Bronchial epithelial cell (primary cell): ENCODE measurements around the gene HOXA10. TPM values are rescaled to one million over a fixed set of nuclear protein-coding genes. Genes with fewer than 3 reads are reported as not detected.

ENCODE experiments used
- DNase-seq: peaks from one replicate; pipeline ENCODE4 v3.0.0-alpha.2; 2010; ENCODE audit warnings: low read depth
- FAIRE-seq: peaks from 2 replicates; lab custom pipeline; 2011; peaks lifted over from hg19 to GRCh38; lab: Jason Lieb, UNC
- H3K27me3 ChIP-seq: 2 replicates; pipeline ENCODE4 v1.5.1; 2011; ENCODE audit warnings: low read length; ENCODE audit not compliant: control insufficient read depth, insufficient read depth
- H3K36me3 ChIP-seq: 2 replicates; pipeline ENCODE4 v1.5.1; 2011; ENCODE audit warnings: low read length; ENCODE audit not compliant: control insufficient read depth, insufficient read depth
- H3K4me3 ChIP-seq: 2 replicates; pipeline ENCODE4 v1.5.1; 2011; ENCODE audit warnings: mild to moderate bottlenecking, low read depth, low read length, control low read depth
- total RNA-seq: library from RNA; depleted of rRNA; stranded (reverse); fragments of >200 nt; gene quantifications from 2 replicates; pipeline ENCODE4 v1.2.1, GENCODE V29; 2014
- TF ChIP-seq, protein P1 (sequence below): IDR thresholded peaks from 2 replicates; pipeline ENCODE4 v1.5.1; 2011; ENCODE audit warnings: mild to moderate bottlenecking, moderate library complexity, low read length, control low read depth, inconsistent platforms; ENCODE audit not compliant: insufficient read depth, severe bottlenecking

HOXA10 gene
- total RNA-seq, 1 donor from 2014 or later: not detected

GRCh38 chr7:27198871-27199801, 25.0 kb upstream of the HOXA10 start:
- Histone ChIP-seq H3K36me3 (no peaks in the 10 kb centered on the region), H3K4me3 (no peak overlapping the region), H3K27me3 (peaks cover 65% of the 10 kb centered on the region)
- TF ChIP-seq, protein P1, sequence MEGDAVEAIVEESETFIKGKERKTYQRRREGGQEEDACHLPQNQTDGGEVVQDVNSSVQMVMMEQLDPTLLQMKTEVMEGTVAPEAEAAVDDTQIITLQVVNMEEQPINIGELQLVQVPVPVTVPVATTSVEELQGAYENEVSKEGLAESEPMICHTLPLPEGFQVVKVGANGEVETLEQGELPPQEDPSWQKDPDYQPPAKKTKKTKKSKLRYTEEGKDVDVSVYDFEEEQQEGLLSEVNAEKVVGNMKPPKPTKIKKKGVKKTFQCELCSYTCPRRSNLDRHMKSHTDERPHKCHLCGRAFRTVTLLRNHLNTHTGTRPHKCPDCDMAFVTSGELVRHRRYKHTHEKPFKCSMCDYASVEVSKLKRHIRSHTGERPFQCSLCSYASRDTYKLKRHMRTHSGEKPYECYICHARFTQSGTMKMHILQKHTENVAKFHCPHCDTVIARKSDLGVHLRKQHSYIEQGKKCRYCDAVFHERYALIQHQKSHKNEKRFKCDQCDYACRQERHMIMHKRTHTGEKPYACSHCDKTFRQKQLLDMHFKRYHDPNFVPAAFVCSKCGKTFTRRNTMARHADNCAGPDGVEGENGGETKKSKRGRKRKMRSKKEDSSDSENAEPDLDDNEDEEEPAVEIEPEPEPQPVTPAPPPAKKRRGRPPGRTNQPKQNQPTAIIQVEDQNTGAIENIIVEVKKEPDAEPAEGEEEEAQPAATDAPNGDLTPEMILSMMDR: no peak
- DNase-seq: no peak
- no peak for FAIRE-seq

DNA sequence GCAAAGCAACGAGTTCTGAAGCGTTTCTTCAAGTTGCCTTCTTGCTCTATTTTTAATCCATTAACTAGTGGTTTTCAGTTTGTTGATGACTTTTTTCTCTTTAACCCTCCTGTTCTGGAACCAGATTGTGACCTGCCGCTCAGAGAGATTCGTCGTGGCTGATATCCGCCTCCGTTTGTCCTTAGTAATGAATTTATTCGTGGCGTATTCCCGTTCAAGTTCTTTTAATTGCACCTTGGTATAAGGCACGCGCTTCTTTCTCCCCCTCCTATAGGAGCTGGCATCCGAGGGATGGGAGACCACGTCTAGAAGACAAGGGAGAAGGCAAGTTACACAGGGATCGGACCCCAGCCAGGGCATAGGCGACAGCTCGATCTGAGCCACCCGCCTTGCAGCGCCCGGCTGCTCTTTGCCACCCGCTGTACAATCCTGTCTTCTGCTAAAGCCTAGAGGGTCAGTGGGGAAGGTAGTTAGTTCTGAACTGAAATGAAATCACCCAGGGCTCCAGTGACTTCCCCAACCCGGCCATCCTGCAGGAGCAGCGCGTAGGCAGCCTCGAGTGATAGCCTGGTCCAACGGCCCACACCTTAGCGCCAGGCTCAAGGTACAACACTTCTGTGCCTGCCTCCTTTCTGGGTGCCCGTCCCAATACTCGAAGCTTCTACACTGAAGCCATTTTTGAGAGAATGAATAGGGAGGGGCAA, 24.2 kb upstream of the HOXA10 start:
- H3K27me3 ChIP-seq: peaks cover 64% of the 10 kb centered on the region
- H3K36me3 ChIP-seq: no peaks in the 10 kb centered on the region
- FAIRE-seq: no peak
- H3K4me3 ChIP-seq: no peak overlapping the region
- TF ChIP-seq, protein P1: no peak
- no peak for DNase-seq

GRCh38 chr7:27197137-27198042, 23.3 kb upstream of the HOXA10 start:
- DNase-seq (no peak), FAIRE-seq (no peak)
- TF ChIP-seq, protein P1: no peak
- Histone ChIP-seq H3K4me3 (no peak overlapping the region), H3K27me3 (peaks cover 64% of the 10 kb centered on the region), H3K36me3 (no peaks in the 10 kb centered on the region)

DNA sequence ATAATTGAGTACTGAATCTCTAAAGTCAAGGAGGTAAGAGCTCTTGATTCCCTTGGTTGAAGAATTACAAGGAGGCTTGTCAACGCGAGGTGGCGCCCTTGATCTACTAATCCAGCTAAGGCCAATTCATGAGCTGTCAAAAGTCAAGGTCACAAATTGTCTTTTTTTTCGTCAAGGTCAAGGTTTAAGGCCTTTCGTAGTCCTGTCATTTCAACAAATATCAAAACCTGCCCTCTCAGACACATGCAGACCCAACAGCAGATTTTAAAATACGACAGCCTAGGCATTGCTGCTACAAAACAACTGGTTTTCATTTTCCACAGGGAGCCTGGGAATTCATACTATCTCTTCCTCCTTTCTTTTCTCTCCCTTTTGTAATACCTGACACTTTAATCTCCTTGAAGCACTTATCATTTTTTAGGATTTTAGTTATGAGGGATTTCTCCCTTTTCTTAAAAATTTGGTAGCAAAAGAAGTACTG, 22.2 kb upstream of the HOXA10 start:
- DNase-seq: peak; percentile 60
- no peak overlapping the region for H3K4me3 ChIP-seq
- peaks cover 65% of the 10 kb centered on the region for H3K27me3 ChIP-seq
- FAIRE-seq: no peak
- H3K36me3 ChIP-seq: no peaks in the 10 kb centered on the region
- TF ChIP-seq, protein P1: peak; percentile 75

DNA sequence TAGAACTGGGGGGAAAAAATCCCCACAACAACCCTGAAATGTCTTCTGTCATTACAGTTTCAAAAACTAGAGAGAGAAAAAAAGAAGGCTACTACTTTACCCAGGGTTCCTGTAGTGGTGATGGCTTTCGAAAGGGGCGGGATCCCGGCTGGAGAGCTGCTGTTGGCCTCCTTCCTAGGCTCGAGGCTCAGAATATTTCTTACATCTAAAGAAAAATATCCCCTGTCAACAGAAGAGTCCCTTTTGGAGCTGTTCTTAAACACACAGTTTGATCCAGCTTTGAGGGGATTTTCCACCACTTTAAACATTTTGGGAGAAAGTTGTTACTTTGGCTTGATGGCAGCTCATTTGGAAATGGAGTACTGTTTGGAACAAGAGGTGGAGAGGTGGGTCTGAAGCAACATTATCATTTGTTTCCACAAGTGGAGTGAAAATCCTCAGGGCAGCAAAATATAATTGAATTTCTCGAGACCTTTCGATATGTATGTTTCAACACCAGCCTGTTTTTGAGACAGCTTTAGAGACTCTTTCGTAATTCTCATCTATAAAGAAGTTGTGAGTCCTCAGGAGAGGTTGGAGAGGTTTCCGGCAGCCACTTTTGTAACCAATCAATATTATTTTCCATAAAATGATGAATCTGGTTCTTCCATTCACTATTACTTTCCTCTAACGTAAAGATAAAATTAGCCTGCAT, 20.7 kb upstream of the HOXA10 start:
- no peaks in the 10 kb centered on the region for H3K36me3 ChIP-seq
- FAIRE-seq: no peak
- TF ChIP-seq, protein P1: no peak
- H3K27me3 ChIP-seq: peaks cover 68% of the 10 kb centered on the region
- no peak for DNase-seq
- no peak overlapping the region for H3K4me3 ChIP-seq
